Hematopoietic multipotent progenitor cell treated with erythropoietin and hydrocortisone succinate and interleukin-3 and kit ligand, for 15 days (in vitro differentiated cells): ENCODE measurements around the gene ERP27.
A peak's percentile ranks its signal among the peaks of the same experiment; 100 is the strongest.

ENCODE experiments used
- DNase-seq: peaks from one replicate; pipeline ENCODE4 v3.0.0-alpha.2; 2015; ENCODE audit warnings: low spot score

Gene ERP27

DNA sequence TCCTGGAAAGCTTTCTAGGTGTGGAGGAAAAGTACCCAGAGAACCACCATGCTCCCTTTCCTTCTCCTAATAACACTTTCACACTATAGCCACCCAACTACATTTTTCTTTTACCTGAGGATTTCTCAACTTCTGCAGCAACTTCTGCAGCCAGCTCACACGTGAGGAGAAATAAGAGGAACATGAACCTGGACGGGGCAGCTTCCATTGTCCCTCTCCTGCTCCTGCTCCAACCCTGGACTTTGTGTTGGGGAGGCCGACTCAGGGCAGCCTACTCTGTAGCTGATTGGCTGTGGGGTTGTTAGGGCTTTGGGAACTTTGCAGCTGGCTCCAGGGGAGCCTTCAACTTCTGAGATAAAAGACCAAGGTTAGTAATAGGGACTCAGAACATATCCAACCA lies at the start of gene ERP27:
Gene ERP27 (minus strand): TSS at position 237 of the 400 bp plus-strand sequence. CDS start 29 bp downstream, at position 208.
- no peak for DNase-seq

GRCh38 chr12:14988035-14988434 lies 49.7 kb upstream of the ERP27 start:
- DNase-seq, result no peak

GRCh38 chr12:14986449-14986848 lies 48.1 kb upstream of the ERP27 start:
- DNase-seq, result no peak

- DNase-seq, result no peak
Measured at GRCh38 chr12:14984766-14985285, 46.5 kb upstream of the ERP27 start.

- DNase-seq, result no peak
Measured at GRCh38 chr12:14984036-14984435, 45.7 kb upstream of the ERP27 start.

DNA sequence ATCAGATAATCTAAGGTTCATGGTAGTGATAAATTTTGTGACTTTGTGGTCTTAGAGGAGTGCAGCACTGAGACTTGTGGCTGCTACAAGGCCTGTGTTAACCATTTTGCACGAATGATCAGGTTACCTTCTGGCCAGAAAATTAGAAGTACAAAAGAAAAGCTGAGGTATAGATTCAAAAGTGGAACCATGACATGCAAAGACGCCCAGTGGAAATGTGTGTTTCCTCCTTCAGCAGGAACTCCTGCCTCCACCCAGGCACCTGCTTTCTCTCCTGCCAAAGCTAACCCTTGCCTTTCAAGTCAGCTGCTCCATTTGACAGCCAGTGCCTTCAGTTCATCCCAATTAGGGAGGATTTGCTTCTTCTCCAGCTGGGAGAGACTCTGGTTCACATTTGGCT lies 44.7 kb upstream of the ERP27 start:
- no peak for DNase-seq

GRCh38 chr12:14982562-14982961 lies 44.2 kb upstream of the ERP27 start:
- no peak for DNase-seq

- DNase-seq, result no peak
Measured at GRCh38 chr12:14981049-14981448, 42.7 kb upstream of the ERP27 start.

GRCh38 chr12:14979468-14979867 lies 41.1 kb upstream of the ERP27 start:
- no peak for DNase-seq

DNA sequence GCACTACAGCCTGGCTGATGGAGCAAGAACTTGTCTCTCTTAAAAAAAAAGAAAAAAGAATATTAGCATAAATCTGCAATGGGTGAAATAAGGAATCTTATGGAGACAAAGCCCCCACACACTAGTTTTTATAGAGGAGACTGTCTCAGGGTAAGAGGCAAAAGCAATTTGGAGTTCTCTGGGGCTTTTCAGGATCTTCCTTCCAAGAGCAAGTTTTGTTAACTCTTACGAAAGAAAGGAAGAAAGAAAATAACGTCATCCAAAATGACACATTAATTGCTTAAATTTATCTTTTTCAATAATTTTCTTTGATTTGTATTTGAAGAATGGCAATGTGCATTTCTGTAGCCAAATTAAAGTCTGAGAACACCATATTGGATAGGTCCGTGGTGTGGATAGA lies 38.3 kb upstream of the ERP27 start:
- no peak for DNase-seq

GRCh38 chr12:14975457-14975856 lies 37.1 kb upstream of the ERP27 start:
- no peak for DNase-seq

DNA sequence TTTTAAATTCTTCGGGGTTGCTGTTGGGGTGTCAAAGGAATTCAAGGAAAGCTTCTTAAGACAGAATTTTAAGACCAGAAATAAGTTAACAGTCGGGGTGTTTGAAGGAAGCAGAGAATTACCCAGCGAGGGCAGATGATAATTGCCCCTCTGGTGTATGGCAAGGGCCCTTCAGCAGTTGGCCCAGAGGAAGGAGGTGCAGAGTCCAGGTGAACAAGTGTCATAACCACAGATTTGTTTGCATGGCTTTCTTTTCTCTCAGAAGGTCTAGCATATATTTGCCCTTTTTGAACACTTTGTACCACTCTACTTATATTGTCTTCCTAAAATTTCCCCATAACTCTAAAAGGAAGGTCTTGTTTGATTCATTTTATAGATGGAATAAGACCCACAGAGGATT lies 36.3 kb upstream of the ERP27 start:
- no peak for DNase-seq

DNA sequence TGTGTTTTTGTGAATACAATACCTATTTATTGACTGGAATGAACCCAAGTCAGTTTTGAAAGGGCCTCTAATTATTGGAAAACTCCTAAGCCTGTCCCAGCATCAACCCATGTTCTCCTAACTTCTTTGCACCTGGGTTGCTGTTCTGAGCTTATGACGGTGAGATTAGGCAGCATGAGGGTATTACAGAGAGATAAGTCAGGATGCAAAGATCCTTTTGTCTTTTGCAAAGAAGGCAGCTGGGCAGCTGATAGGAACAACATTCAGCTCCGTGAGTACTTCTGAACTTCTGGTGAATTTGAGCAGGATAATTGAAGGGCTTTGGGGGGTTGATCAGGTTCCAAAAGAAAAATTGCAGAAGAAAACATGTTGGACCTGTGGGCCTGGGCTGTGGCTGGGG lies 34.5 kb upstream of the ERP27 start, which contains the start of gene PDE6H:
Gene PDE6H (plus strand): TSS at position 227 of the 400 bp plus-strand sequence. CDS start 4,971 bp downstream, outside the sequence.
- no peak for DNase-seq

DNA sequence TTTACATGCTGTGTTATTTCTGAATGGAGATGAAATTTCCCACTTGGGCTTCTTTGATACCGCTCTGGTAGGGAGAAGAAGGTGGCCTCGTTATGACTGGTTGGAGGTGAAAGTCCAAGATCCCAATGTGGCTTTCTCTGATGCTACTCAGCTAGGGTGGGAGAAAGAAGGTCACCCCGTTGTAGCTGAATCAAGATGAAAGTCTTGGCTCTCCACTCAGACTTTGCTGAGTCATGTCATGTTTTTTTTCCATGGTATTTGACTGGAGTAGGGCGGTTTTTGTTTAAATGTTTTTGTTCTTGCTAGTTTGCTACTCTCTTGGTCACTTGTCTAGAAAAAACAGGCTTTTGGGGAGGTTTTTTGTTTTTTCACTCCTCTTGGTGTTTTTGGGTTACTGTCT lies 32.1 kb upstream of the ERP27 start:
- DNase-seq, result no peak

- no peak for DNase-seq
Measured at GRCh38 chr12:14968478-14968877, 30.1 kb upstream of the ERP27 start.

DNA sequence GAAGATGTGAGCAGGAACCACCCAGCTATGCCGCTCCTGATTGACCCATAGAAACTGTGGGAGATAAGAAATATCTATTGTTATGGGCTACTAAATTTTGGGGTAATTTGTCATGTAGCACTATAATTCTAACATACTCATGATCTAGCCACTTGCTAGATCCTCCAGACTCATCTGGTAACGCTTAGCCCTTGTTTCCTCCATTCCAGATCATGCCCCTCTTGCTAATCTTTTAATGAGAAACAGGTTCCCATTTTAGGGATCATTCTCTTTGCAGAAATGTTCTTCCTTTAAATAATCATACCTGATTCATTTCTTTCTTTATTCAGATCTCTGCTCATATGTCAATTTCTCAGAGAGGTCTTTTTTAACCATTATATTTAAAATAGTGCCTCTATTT lies 26.9 kb upstream of the ERP27 start:
- DNase-seq, result no peak

GRCh38 chr12:14964406-14964805 lies 26.1 kb upstream of the ERP27 start:
- DNase-seq, result no peak

DNA sequence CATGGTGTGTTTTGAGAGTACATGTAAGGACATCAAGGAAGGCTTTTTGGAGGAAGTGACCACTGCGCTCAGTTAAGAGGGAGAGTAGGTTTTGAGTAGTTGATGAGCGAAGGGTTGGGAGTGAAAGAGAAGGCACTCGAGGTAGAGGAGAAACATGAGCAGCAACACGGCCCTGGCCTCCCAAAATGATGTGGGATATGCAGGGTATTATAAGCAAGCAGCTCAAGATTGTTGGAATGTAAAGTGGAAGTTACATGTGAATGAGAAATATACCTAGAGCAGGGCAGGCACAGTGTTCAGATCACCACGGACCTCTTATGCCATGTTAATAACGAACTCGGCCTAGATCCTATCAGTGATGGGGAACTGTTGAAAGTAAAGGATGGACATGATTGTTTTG lies 25.2 kb upstream of the ERP27 start:
- DNase-seq, result no peak

GRCh38 chr12:14962797-14963196 lies 24.5 kb upstream of the ERP27 start:
- DNase-seq, result no peak

DNA sequence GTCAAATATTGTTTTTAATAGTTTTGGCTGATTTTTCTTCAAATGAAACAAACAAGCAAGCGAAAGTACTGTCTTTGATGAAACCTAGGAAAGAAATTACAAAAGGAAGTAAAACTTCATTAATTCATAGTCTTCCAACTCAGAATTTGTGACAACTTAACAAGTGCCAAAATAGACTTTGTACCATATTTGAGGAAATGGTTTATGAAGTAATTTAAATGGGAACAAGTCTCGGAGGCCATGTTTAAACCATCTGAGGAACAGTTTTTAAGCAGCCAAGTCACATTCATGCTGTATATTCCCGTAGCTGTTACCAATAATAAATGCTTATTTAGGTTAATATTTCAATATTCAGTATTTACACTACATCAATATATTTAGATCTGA lies 23.8 kb upstream of the ERP27 start:
- peak; percentile 27 for DNase-seq

DNA sequence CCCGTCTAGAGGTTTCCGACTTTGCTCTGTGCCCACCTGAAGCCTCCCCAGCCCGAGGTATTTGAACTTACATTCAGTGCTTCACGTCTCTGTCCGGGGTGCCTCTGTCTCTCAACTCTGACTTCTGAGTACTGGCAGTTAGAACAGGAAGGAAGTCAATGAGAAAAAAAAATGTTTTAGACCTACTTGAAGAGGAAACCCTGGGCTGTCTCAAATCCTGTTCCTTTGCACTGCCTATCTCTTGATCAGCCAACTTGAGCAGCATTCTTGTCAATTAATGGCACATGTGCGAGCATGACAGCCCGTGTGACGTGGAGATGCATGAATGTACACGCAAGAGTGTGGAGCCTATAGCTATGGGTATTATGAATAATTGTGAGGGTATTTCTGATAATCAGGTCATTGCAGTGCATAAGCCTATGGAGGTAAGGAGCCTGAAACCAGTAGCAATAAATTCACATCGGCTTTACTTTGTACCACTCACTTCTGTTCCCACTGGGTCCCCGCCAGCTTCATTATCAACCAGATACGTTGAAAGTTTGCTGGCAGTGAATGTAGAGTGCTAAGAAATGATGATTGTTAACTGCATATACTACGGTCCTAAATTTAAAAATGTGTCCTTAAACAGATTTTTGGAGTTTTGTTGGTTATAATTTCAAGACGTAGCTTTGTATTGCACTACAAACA lies 23.3 kb upstream of the ERP27 start, which contains the start of gene ARHGDIB:
Gene ARHGDIB (minus strand): TSS at position 136 of the 687 bp plus-strand sequence. CDS start 10,889 bp downstream, outside the sequence.
- peak; percentile 78 for DNase-seq

DNA sequence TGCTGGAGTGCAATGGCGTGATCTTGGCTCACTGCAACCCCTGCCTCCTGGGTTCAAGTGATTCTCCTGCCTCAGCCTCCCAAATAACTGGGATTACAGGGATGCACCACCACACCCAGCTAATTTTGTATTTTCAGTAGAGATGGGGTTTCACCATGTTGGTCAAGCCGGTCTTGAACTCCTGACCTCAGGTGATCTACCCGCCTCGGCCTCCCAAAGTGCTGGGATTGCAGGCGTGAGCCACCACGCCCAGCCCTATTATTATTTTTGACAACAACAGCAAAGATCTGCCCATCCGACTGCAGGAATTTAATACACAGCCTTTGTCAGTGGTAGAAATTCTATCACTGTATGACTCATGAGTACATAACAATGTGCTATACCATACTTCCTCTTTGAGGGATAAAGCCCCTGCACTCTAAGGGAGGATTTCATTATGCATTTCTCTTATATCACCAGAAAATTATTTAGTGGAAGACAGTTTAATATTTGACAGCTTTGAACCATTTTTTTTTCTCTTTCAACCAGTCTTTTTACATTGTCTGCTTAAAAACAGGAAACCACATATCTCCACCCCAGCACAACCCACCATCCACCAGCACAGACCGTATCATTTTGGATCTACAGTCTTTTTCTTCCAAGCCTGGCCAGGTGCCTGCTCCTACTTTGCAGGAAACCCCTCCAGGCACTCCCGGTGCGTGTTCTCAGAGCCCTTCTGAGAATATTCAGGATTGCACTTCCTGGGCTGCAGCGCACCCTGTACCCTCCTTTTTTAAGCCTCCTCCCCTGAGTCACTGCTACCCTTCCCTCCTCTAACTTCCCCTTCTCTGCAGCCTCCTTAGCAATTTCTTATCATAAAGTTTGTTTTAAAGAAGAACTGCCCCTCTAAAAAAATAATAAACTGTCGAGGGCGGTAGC lies 22.5 kb upstream of the ERP27 start:
- peak; percentile 38 for DNase-seq
